NT2/D1 (cell line): ENCODE results near the gene FAM184B.

Experiments
- SUZ12 ChIP-seq: IDR thresholded peaks from 2 replicates; pipeline ENCODE4 v1.6.1; 2011; ENCODE audit not compliant: insufficient read length, insufficient read depth; ENCODE audit errors: extremely low read depth
- YY1 ChIP-seq: IDR thresholded peaks from 2 replicates; pipeline ENCODE4 v1.6.1; 2011; ENCODE audit not compliant: insufficient read length, insufficient read depth

GRCh38 chr4:17785858-17786257 lies 4.4 kb upstream of the FAM184B start:
- TF ChIP-seq SUZ12 (no peak), YY1 (no peak)
